K562 (cell line): ENCODE data around the gene PRKAR2B.

Experiments
- EP400 ChIP-seq: fragments of 450-650 bp; IDR thresholded peaks from 2 replicates; pipeline ENCODE4 v1.6.1; 2017; ENCODE audit warnings: antibody characterized with exemption, mild to moderate bottlenecking, moderate library complexity
- MEF2A ChIP-seq: IDR thresholded peaks from 2 replicates; pipeline ENCODE4 v1.6.1; 2011; ENCODE audit warnings: low read depth, mild to moderate bottlenecking, low read length, moderate library complexity; ENCODE audit not compliant: control insufficient read depth
- RBM22 ChIP-seq: fragments of 200-400 bp; formaldehyde crosslinking; IDR thresholded peaks from 2 replicates; pipeline ENCODE4 v1.6.1; 2018; ENCODE audit warnings: low read length, low read depth; ENCODE audit not compliant: poor library complexity, severe bottlenecking
- SMAD4 ChIP-seq: fragments of 250-450 bp; sonication (Bioruptor Pico); conservative IDR thresholded peaks from 2 replicates; pipeline ENCODE4 v1.8.0; 2021; ENCODE audit warnings: inconsistent platforms, mild to moderate bottlenecking, moderate library complexity

GRCh38 chr7:107064255-107064654, 19.8 kb downstream of the PRKAR2B start:
- no peak for TF ChIP-seq RBM22
- 0 out of 2 replicates have a peak, but pooled peaks have one; percentile 30 for TF ChIP-seq EP400
- no peak for TF ChIP-seq MEF2A
- TF ChIP-seq SMAD4 (CRISPR knock-in tag), result no peak
